HL-60/S4 treated with retinoic acid at 250 ng/mL for 4 days and 3 days (cell line): ENCODE data around the gene ALPP.
"Not testable (repeated sequence)": the region's sequence is repeated elsewhere in the genome, so short reads cannot be mapped to it uniquely, and the experiment has no call there.

Experiments used
- in situ Hi-C: fragments of 300-500 bp; cut with MboI; formaldehyde crosslinking; loops from 2 replicates; pipeline ENCODE4 v1.7.0; 2022; ENCODE audit warnings: low sequenced_read_pairs

ALPP gene

DNA sequence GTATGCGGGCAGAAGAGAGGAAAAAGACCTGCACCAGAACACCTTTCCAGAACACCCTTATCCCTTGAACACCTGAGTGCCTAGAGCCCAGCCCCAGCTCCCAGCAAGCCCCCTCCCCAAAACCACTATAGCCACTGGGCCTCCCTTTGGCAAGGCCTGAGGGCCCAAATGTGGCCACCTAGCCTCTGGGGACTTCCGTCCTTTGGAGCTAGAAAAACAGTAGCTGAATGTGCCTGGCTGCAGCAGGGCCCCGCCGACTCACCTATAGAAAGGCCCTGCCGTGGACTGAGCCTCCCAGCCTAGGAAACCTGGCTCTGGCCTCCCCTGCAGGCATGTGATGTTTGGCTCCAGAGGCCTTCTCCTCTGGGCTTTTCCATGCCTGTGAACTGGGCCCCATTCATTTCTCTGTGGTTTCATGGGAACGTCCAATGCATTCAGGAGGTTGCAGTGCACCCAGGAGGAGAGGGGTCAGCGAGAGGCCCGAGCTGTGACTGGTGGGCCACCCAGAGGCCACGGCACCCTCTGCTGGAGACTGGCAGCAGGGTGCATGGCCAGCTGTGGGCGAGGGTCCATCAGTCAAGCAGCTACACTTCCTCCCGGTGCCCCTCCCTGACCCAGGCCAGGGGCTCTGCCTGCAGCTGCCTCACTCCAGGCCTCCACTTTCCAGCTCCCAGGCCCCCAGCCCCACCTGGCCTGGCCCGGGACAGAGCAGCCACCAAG, 15.3 kb upstream of the ALPP start:
- in situ Hi-C loops, result not testable (repeated sequence)

DNA sequence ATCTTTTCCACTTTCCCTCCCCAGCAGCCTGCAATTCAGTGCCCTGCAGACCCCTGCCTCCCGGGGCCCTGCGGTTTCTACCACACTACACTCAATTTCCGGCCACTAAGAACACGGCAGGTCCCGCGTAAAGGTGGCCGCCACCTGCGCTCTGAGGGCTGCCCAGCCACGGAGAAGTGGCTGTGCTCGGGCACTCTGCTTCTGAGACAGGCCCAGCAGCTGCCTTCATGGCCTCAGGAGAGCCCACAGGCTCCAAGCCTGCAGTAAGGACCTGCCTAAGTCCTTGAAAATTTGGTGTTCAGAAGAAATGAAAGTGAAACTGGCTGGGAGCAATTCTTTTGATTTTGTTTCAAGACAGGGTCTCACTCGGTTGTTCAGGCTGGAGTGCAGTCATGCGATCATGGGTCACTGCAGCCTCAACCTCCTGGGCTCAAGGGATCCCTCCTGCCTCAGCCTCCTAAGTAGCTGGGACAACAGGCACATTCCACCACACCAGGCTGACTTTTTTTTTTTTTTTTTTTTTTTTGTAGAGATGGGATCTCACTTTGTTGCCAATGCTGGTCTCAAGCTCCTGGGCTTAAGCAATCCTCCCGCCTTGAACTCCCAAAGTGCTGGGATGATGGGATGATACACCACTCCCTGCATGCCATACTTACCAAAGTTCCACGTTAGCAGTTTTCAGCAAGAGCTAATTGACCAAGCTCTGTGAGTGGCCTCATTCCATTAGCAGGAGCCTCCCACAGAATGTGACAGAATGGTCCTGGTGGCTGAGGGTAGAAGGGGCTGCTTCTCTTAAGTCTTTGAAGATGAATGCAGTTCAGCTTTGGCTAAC, 14.6 kb upstream of the ALPP start:
- in situ Hi-C loops, result no loop called here

DNA sequence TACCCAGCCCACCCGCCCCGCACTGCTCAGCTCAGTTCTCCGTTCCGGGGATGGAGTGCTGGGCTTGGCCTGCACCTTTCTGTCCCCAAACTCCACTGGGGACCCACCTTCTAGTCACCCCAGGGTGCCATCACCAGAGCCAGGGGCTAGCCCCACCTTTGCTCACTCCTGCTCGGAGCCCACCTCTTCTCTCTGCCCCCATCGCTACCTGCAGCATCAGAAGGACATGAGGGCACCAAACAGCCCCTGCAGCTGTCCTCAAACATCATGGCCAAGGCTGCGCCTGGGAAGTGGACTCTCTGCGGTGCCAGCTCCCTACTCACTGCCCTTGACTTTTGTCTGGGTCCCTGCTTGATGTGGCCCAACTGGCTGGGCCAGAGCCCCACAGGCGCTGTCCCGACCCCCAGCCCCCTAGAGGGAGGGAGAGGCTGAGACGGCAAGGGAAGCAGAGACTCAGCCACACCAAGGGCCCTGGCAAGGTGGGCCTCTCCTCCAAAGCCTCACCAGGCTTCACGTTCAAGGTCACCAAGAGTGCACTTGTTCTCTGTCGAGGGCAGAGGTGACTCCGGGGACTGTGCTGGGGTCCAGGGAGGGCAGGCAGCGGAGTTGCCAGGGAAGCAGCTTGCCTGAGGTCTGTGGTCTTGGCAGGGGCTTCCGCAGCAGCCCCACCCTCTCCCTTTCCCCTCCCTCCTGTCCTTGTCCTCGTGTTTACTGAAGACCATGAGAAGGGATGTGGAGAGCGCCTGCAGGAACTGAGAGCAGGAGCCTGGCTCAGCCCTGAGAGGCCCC, 13.6 kb upstream of the ALPP start:
- in situ Hi-C loops, result not testable (repeated sequence)

DNA sequence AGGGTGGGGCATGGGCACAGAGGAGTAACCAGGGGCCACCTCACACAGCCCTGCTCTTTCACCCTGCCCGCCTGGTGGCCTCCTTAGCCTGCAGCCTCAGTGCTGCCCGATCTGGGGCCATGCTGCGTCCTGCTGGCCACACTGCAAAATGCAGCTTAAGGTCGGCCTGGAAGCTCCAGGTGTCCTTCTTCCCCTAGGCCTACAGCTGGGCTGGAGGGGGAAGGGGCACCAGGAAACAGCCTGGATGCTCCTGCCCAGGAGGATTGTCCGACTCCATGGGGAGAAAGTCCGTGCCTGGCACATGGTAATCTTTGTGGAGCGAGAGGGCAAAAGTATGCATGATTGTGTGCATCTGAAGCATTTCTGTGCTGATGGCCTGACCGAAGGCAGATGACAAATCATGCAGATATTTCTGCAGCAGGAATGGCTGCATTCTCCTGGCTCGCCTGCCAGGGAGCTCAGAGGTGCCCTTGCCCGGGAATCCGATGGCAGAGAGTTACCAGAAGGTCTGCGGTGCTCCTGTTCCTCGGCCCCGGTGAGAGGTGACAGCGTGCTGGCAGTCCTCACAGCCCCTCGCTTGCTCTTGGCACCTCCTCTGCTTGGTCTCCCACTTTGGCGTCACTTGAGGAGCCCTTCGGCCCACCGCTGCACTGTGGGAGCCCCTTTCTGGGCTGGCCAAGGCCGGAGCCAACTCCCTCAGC, 12.8 kb upstream of the ALPP start:
- in situ Hi-C loops, result no loop called here

DNA sequence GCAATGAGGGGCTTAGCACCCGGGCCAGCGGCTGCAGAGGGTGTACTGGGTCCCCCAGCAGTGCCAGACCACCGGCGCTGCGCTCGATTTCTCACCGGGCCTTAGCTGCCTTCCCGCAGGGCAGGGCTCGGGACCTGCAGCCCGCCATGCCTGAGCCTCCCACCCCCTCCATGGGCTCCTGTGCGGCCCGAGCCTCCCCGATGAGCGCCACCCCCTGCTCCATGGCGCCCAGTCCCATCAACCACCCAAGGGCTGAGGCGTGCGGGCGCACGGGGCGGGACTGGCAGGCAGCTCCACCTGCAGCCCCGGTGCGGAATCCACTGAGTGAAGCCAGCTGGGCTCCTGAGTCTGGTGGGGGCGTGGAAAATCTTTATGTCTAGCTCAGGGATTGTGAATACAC, 12.1 kb upstream of the ALPP start:
- in situ Hi-C loops, result not testable (repeated sequence)

DNA sequence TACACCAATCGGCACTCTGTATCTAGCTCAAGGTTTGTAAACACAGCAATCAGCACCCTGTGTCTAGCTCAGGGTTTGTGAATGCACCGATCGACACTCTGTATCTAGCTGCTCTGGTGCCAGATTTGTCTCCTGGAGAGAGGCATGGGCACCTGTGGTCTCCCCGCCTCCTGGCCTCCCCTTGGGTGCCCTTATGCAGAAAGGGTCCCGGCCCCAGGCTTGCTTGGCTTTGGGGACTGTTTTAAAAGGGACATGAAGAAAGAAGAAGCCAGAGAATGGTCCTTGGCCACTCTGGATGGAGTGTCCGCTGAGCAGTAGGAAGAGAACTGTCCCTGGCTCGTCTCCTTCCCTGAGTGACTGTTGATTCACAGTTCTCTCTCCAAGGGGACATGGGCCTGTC, 11.5 kb upstream of the ALPP start:
- in situ Hi-C loops, result no loop called here

DNA sequence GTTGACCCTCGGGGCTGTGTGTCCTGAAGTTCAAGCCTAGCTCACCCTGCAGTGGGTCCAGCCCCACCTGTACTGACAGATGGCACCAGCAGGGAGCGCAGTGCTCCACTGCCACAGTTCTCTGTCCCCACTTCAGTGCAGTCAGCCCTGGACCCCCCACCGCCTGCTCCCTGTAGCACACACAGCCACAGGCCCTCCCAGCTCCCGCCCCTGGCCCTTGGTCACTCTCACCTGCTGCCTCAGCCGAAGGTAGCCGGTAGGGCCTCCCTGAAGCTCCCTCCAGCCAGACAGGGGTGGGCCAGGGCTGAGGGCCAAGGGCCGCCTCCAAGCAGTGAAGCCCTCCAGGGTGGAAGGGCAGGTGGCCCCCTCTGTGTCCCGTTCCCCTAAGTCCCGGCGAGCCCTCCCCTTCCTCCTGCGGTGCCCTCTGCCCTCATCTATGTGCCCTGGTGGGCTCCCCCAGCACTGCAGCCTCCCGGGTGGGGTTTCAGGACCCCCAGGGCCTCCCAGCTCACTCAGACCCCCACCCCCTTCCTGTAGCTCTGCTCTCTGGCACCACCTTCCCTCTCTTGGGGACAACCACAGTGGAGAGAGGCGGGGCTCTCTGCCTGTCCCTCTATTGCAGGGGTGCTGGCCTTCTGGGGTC, 10.8 kb upstream of the ALPP start:
- in situ Hi-C loops, result no loop called here

DNA sequence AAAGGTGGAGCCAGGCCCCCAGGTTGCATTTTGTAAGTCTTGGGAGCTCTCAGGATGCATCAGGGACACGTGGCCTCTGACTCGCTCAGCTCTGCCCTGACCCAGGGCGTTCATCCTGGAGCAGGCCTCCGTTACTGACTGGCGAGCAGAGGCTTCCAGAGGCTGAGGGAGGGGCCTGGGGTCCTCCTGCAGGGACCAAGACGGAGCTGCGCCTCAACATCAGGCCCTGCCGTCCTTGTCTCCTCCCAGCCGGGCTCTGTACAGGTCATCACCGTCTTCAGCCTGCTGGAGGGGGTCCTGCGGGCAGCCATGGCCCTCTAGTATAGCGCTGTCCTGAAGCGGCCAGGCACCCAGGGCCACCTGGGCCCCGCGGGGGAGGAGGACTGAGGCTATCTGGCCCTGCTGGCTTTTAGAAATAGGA, 10.2 kb upstream of the ALPP start:
- in situ Hi-C loops, result no loop called here

DNA sequence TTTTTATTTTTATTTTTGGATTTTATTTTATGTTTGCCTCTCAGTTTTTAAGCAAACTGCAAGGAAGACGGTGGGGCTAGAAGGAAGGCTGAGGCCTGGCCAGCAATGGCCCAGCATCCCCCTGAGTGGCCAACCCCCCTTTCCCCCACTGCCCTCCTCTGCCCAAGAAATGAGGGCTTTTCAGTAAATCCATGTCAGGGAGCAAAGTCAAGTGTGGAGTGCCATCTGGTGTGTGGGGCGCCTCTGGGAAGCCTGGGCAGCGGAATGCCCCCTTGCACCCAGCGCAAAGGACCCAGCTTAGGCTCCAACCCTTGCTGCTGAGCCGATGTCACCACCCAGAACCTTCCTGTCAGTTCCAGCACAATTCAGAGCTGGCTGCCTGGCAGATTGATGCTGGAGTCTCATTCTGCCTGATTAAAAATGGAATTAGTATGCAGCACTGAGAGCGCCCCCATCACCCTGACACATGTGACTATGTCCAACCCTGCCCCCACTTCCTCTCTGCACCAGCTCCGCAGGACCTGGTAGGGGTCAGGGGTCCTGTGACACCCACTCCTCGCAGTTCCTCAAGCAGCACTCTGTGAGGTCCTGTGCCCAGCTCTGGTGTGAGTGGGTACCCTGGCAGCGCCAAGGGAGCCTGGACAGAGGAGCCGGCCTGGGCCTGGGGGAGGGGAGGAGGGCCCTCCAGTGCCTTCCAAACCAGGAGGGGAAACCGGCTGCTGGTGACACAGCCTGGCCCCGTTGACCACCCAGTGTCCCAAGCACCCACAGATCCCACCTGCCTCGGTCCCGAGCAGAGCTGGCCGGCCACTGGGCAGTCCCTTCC, 9.2 kb upstream of the ALPP start:
- in situ Hi-C loops, result no loop called here

DNA sequence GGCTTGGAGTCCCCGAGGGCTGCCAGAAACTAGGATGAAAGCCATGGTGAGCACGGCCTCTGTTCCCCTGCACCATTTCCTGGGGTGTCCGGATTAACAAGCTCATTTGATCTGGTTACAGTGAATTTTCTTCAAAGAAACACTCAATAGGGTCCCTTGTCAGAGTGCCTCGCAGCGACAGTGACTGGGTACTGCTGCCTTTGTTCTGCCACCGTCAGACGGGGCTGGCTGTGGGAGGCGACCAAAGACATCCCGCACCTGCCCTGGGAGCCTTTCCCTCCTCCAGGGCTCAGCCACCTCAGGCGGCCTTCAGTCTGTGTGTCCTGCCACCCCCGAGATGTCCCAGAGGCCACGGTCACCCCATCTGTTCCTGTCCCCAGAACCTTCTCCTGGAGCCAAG, 8.5 kb upstream of the ALPP start:
- in situ Hi-C loops, result not testable (repeated sequence)

DNA sequence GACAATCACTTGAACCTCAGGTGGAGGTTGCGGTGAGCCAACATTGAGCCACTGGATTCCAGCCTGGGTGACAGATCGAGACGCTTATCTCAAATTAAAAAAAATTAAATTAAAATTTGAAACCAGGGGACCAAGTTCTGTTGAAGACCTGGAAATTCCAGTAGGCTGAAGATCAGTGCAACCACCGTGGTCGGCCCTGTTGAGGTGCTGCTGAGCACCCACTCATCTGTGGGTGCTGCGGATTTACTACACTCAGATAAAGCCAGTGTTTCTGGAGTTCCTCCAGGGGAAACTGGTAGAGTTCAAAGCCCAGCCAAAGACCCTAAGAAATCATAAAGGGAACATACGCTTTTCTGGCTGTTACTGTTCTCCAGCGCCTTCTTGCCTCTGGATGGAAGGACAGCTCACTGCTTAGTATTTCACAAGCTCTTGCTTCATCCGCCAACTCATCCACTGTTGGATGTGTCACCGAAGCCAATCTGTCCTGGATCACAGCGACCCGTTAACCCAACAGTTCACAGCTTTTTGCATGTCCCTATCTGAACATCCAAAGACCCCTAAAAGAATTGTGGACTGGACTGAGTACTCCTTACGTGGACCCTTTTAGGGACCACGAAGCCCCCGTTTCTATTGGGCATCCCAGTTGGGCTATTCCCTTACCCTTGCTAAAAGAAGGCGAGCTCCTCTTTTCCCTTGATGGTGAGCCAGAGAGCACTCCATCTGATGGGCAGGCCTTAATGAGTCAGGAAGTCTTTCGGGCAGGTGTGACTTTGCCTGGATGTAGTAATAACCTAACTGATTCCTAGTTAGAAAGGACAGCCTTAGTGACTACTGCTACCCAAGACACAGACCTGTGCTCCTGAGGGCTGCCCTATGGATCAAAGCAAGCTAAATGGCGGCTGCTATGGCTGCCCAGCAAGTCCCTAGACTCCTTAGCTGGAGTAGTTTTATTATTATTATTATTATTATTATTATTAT, 6.0 kb upstream of the ALPP start:
- in situ Hi-C loops, result no loop called here

DNA sequence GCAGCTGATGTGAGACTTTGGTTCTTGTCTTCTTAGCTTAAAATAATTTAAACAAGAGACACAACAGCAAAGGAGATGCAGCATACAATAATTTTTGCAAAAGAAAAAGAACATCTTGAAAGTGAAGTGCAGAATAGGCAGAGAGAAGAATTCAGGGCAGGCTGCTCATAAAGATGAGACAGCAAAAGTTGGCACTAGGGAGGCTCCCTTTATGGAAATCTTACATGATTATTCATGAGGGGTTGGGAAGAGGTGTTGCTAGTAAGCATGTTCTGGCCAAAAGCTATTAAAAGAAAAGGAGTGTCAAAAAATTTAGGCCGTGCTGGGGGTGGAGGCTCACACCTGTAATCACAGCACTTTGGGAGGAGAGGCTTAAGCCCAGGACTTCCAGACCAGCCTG, 4.2 kb upstream of the ALPP start:
- in situ Hi-C loops, result no loop called here

DNA sequence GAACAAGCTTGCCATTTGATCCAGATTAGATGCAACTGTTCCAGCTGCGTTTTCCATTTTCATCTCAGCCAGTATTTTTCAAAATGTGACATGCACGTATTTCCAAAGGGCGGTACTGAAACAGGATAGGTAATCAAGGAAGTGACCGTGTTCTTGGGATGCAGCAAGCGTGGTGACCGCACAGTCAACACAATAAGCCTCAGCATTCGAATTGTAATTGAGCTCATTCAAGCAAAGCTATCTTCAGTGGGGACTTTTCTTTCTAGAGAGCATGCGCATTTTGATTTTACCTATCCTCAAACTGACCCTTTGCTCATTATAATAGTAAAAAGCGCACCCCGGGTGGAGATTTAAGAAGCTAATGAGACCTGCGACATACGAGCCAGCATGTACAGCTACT, 3.4 kb upstream of the ALPP start:
- in situ Hi-C loops, result no loop called here

DNA sequence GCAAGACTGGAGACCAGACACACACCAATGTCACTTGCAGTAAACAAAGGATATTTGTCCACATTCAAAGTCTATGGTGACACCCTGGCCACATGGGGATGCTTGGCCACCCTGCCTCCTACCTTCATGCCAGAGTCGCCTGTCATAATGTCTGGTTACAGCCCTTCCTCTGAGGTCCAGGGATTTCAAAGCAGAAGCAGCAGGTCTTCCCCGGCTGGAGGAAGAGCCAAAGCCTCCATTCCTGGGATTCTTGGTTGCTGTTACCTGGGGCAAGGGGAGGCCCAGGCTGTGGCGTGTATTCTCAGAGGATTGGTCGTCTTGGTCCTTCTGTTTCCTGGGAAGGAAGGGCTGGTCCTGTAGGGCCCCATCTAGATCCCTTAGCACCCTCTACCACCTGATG, 2.3 kb upstream of the ALPP start:
- in situ Hi-C loops, result no loop called here

DNA sequence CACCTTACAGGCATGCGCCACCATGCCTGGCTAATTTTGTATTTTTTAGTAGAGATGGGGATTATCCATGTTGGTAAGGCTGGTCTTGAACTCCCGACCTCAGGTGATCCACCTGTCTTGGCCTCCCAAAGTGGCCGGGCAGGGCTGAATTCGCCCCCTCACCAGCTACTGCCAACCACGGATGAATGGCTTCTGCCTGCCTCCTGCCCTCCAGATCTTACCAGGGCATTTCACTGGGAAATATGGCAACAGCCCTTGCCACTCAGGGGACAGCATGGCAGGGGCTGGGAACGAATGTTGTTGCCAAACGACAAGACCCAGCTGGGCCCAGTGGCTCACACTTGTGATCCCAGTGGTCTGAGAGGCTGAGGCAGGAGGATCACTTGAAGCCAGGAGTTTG, 1.8 kb upstream of the ALPP start:
- in situ Hi-C loops, result no loop called here

DNA sequence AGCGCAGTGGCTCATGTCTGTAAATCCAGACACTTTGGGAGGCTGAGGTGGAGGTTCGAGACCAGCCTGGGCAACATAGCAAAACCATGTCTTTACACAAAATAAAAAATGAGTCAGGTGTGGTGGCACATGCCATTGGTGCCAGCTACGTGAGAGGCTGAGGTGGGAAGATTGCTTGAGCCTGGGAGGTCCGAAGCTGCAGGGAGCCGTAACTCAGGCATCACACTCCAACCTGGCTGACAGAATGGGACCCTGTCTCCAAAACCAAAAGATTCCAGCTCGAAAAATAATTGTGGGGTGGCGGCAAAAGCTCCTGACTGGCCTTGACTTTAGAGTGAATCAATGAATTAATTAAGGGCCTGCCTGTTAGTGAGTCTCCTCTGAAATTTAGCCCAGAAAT, 1.2 kb upstream of the ALPP start:
- in situ Hi-C loops, result no loop called here

DNA sequence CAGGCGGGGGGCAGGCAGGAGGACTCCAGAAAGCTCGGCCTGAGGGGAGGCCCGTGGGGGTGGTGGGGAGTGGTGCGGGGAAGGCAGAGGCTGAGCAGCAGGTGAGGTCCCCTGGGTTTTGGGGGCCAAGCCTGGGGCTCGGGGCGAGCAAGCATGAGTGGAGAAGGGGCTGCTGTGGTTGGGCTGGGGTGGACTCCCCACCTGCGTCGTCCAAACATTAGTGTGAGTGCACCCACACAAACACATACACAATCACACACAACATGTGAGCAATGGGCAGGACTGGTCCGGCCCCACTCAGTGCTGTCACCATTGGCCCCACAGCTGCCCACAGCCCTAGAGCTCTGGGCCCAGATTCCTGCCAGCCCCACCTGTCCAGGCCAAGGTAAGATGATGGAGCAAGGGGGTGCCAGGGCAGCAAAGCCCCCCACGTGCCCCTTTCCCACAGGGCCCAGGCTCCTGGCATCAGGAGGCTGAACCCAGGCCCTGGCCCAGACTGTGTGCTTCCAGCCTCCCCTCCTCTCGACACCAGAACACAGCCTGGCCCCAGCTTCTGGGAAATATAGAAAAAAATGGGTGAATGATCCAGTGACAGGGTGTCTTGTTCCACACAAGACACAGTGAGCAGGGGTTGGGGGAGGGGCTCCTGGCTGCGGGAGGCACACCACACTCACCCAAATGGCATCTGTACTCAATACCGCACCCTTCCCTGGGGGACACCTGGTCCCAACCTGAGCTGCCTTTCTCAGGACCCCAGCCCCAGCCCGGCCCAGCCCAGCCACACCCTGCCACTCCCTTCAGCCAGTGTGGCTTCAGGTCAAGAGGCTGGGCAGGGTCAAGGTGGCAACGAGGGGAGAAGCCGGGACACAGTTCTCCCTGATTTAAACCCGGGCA, 463 bp upstream of the ALPP start:
- in situ Hi-C loops, result no loop called here
